ENCODE results near the gene LRRC32.

The LRRC32 gene

DNA sequence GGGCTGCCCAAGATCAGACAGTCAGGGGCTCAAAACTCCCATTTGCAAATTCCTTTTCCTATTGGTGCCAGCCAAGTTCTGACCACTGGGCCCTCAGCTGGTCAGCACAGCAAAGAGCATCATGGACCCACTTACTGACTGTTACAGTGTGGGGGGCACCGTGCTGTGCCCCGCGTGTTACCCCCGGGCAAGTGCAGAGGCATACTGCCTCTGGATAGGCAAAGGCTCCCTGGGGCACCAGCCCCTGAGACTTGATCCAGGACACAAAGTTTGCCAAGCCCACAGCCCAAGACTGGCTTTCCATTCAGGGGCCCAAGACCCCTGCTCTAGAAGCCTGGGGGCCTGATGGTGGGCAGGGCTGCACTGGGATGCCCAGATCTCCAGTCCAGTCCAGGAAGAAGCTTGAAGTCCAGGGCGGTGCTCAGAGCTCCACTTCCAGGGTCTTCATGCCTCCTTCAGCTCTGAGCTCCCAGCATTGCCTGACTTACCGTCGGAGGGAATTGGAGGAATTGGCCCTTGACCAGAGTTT is 6.6 kb downstream of the LRRC32 start:
- no peak for DNase-seq (ENCODE audit: low spot score)

DNA sequence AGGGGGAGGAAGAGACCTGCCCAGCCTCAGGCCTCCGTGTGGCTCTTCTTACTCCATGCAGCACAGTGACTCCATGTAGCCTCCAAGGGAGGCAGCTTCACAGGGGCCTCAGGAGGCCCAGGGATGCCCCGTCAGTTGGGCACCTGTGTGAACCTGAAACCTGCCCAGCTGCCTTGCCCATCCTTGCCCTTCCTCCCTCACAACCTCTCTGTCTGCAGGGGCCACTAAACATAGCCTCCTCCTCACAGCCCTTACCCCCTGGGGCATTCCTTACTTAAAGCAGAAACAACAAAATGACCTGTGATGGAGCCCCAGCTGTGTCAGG is 7.1 kb downstream of the LRRC32 start:
- DNase-seq (ENCODE audit: low spot score), result no peak

DNA sequence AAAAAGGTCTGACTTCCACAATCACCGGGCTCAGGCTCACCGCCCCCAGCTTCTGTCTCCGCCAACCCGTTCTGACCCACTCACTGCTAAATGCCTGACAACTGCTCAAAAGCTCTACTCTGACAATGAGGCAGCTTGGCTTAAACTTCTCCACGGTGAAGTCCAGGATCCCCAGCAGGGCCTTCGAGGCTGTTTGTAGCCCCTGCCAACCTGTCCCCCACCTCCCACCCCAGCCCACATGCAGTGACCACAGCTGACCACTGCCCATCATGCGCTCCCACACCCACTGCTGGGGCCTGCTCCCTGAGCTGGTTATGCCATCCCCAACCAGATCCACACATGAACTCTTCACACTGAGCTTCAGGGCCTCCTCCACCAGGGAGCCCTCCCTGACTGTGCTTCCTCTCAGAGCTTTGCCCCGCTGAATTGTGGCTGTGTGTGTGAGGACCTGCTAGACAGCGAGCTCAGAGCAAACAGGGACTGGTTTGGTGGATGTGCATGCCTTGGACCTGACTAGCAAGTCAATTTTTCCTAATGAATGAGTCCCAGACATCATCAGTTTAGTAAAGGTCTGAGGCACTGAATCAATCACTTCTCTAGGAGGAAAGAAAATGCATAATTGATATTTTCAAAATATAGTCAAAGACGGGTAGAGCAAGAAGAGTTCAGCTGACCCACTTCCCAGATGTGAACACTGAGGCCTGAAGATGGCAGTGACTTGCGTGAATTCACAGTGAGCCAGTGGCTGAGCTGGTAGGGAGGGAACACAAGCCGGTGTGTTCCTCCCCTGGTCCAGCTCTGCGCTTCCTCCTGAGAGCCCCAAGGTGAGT is 7.7 kb downstream of the LRRC32 start:
- DNase-seq (ENCODE audit: low spot score), result no peak

DNA sequence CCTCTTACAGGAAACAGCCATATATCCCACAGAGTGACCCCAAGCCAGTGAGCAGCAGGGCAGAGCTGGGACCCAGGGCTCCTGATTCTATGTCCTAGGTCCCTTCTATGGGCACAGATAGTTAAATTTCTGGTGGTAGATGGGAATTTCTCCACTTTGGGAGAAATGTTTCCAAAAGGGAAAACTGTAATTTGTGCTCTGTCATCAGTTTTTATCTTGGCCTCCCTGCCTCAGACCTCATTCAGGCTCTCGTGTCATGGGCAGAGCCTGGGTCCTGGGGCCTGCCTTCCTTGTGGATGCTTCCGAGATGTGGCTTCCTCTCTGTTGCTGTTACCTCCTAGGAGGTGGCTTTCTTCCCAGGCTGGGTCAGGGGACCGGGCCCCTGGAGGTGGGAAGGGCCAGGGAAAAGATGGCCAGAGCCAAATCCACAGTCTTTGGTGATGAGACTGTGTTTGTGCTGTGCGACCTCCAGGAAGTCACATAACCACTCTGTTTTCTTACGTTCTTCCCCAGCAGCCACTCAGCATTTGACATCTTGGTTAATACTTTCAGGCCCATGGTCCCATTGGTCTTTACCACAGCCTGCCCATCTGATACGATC is 8.6 kb downstream of the LRRC32 start:
- no peak for DNase-seq (ENCODE audit: low spot score)

DNA sequence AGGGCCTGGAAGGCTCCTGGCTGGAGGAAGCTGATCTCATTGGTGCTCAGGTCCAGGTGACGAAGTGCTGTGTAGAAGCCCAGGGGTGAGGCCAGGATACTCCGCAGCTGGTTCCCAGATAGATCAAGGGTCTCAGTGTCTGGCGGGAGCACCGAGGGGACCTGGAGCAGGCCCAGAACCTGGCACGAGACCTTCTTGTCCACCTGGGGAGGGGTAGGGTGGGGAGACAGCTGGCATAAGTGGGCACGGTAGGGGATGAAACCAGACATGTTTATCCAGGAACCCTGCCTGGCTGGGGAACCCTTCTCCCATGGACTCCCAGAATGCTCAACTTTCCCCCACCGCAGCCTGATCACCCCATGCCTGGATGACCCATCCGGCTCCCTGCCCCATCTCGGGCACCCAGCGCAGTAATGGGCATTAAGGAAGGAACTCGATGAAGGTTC is 9.2 kb downstream of the LRRC32 start:
- no peak for DNase-seq (ENCODE audit: low spot score)

DNA sequence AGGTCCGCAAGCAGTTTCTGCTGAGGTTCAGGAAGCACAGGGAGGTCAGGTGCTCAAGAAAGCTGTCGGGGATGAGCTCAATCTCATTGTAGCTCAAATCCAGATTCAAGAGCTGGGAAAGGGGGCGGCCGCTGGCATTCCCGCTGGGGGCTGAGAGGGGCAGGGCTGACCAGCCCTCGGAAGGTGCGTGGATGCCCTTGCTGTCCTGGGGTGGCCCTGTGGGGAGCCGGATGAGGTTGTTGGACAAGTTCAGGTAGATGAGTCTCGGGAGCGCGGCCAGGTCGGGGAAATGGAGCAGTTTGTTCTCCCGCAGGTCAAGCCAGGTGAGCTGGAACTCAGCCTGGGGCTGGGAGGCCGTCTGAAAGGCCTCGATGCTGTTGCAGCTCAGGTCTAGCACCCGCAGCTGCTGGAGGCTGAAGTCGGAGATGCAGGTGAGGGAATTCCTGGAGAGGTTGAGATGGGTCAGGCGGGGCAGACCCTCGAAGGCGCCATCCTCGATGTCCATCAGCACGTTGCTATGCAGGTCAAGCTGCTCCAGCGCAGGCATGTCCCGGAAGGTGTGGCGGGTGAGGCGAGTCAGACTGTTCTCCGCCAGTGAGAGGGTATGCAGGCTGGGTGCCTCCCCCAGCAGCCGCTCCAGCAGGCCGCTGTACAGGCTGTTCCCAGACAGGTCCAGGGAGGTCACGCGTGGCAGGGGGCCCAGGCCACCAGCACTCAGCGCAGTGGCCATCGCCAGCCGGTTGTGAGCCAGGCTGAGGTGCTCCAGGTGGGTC is 9.8 kb downstream of the LRRC32 start:
- no peak for DNase-seq (ENCODE audit: low spot score)

DNA sequence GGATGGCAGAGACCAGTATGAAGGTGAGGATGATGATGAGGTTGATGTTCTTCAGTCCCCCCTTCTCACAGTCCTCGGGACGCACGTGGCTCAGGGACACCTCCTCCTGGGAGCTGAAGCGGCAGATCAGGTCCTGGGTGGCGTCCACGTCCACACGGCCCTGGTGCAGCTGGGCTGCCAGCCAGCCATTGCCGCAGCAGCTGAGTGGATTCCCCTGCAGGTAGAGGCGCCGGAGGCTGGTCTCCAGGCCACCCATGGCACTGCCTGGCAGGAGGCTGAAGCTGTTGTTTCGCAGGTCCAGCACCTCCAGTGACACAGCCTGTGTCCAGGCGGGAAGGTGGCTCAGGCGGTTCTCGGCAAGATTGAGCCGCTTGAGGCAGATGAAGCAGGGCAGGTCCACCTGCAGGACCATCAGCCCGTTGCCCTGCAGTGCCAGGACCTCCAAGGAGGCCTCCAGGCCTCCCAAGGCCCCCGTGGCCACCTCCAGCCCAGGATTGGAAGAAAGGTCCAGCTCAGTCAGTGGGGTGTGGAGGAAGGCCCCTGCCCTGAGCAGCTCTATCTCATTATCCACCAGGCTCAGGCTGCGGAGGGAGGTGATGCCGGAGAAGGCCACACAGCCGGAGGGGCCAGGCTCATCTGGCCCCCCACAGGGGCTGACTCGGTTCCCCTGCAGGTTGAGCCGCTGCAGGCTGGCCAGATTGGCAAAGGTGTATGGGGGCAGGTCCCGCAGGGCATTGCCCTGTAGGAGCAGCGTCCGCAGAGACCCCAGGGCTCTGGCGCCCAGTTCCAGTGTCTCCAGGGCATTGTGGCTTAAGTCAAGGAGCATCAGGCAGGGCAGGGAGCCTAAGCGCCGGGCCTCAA is 10.6 kb downstream of the LRRC32 start:
- no peak for DNase-seq (ENCODE audit: low spot score)

DNA sequence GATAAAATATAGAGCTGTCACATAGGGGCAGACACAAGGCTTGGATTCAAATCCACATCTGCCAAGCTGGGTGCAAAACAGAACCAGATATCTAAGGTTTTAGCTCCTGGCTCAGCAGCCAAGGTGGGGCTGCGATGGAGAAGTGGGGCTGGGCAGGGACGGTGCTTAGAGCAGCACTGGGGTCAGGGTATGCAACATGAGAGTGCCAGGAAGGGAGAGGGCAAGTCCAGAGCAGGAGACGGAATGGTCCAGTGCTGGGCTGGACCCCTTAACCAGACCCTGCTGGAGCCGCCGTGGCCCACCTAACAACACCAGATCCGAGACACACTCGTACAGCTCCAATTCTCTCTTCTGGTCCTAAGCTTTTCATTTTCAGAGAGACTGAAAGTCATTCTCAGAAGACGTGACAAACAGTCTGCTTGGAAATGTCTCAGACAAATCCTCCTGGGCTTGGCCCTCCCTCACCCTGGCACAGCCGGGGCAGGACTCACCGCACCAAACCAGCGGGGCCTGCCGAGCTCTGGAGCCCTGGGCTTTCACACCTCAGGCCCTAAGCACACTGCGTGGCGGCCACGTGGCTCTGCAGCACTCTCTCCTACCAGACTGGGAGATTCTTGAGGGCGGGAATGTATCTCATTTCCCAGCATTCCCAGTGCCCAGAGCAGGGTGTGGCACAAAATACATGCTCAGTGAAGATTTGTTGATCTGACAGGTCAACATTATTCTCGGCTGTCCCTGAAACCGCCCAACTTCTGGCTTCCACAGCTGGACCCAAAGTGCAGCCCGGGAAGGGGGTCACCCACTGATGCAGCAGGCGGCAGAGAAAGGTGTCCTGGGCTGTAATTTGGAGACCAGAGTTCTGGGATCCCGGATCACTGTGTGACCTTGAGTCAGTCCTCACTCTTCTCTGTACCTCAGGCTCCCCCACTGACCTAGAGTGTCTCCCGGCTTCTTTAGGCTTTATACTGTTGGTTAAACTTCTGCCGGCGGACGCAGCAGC is 11.6 kb downstream of the LRRC32 start:
- no peak for DNase-seq (ENCODE audit: low spot score)

DNA sequence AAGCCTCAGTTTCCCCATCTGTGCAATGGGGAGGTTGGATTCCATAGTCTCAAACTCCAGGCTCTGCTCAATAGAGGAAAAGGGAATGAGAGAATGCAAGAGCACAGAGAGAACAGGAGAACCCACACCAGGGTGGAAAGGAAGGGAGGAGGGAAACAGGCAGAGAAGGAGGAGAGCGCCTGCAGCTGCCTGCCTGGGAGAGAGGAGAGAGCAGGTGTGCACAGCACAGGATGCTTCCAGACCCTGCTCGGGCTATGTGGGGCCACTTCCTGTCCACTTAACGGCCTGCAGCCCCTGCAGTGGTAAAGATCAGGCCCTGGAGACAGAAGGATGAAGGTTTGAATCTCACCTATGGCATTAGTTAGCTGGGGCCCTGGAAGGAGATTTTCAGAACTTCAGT is 12.3 kb downstream of the LRRC32 start:
- DNase-seq (ENCODE audit: low spot score), result no peak

DNA sequence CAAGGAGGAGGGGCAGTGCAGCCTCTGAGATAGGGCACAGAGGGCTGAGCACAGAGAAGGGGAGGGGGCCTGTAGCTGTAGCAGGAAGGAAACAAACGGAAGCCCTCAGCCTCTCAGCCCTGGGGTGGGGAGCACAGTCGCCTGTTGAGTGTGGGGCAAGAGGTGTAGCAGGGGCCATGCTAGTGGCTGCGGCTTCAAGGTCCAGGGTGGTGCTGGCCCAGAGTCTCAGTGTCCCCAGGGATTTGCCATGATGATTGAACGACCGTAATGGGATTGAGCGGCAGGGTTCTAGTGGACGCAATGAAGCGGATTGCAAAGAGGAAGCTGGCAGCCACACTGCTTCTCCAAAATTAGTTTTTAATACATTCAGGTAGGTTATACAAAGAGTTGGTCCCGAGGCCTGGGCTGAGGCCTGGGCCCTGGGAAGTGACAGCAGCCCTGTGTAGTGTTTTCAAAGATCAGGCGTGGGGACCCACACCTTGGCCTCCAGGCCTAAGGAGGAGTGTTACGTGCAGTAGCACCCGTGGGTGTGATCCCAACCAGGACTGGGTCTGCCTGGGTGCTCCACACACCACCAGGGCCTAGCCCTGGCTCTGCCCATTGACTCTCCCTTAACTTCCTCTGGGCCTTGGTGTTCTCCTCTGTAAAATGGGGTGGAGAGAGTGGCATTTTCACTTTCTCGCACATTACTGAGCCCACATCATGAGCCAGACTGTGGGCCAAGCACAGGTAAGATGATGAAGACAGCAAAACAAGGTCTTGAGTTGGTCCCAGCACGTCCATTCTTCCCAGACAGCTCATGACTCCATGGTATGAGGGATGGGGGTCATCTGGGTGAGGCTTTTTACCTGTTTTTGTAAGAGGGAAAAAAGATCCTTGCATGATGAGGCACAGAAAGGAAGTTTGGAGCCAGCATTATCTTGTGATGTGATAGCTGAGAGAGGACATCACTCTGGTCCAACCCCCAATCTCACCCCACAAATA is 13.1 kb downstream of the LRRC32 start:
- no peak for DNase-seq (ENCODE audit: low spot score)

DNA sequence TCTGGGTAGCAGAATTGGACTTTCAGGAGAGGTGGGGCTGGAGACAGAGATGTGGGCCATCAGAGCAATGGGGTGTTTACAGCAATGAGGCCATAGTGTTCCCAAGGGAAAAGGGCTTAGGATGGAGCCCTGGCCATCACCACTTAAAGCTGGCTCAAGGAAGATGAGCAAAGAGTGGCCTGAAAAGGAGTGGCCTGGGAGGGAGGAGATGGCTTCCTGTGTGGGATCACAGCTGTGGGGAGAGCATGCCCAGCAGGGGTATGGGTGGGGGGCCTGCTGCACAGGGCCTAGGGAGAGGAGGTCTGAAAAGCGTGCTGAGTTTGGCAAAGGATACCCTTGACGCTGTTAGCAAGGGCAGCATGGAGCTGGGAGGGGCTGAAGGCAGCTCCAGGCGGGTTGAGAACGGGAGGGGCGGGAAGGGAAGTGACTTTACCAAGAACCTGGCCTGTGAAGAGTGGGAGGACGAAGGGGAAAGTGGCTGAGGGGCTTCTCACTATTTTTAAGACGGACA is 13.9 kb downstream of the LRRC32 start:
- DNase-seq (ENCODE audit: low spot score), result no peak

DNA sequence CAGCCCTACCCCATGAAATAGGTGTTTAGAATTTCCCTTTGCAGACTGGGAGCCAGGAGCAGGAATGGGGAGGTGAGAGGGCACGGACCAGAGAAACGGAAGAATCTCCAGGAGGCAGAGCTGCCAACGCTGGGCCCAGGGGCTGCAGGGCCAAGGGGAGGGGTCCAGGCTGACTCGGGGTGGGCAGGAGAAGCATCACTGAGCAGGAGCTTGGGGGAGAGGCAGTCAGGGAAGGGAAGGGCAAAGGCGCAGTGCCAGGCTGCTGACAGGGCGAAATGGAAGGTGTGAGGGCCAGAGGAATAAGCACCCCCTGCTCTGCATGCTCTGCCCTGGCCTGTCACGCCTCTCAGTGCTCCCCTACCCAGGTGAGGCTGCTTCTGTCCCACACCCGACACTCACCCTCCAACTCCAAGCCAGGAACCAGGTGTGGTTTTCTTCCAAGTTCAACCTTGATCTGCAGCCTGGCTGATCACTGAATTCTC is 14.5 kb downstream of the LRRC32 start:
- no peak for DNase-seq (ENCODE audit: low spot score)

DNA sequence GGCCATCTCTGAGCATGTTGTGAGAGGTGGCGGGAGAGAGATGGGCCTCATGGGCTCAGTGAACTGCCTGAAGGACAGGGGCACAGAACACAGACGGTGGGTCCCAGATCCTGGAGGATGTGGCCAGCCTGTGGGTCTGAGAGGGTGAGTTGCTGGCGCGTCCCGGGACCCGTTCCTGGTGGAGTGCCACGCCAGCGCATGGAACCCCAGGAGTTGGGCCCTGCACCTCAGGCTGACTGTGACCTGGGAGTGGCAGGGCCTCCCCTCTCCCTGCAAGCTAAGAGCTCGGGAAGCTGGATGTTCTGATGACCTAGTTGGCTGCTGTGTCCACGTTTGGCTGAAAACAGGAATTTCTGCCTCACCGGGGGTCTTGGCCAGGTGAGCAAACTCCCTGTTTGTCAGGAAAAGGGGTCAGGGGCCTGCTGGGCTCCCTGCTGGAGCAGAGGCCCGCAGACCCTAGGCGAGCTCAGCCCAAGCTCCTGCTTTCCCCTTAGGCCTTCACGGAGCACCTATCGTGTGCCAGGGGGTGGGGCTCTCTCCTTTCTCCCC is 15.0 kb downstream of the LRRC32 start:
- no peak for DNase-seq (ENCODE audit: low spot score)

DNA sequence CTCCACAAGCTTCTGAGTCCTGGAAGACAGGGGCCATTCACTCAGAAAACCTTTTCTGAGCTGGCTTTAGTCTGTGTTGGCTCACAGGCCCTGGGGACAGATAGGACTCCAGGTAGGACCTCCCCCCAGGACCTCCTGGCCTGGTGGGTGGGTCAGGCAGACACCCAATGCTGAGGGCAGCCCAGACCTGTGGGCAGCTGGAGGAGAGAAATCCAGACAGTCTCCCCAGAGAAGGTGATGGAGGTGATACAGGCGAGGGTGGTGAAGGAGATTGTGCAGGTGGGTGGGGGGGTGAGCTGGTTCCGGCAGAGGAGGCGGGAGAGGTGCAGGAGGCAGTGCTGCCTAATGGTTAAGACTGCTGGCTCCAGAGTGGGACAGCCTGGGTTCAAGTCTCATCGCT is 15.6 kb downstream of the LRRC32 start:
- no peak for DNase-seq (ENCODE audit: low spot score)

DNA sequence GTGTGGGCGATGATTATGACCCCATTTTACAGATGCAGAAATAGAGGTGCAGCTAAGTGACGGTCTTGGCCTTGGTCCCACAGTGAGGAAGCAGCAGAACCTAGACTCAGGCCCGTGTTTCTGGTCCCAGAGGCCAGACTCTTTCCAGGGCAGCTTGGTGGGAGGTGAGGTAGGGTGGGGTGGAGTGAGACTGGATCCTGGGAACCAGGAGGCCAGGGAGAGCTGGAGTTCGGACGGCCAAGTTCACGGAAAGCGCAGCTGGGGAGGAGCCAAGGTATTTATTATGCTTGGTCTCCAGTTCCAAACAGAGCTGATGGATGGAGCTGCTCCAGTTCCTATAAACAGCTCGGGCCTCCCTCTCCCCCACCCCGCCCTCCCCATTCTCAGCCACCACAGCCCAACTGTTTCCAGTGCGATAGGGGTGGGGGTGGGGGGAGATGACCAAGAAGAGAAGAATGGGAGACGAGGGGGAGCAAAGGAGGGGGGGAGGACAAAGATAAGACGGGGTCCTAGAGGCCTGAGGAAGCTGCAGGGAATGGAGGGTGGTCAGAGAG is 16.2 kb downstream of the LRRC32 start:
- no peak for DNase-seq (ENCODE audit: low spot score)

DNA sequence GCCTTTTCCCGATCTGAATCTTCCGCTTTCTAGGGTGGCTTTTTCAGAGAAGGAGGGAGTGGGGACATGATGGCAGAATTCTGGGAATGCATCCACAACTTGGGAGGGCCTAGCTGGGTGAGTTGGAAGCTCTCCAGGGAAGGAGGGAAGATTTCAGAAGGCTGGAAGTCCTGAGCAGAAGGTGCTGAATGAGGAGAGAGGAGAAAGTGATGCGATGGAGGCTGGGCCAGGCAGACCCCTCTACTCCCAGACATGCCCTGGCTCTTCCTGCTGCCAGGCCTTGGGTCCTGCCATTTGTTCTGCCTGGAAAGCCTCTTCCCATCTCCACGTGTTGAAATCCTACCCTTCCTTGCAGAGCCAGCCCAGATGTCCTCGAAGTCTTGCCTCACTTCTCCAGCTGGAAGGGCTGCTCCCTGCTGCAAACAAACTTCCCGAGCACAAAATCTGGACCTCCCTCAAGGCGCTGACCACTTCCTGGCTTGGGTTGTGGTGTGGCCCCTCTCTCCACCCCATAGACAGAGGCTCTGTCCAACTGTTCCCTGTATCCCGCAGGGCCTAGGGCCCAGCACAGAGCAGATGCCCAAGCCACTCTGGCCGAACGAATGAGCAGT is 16.8 kb downstream of the LRRC32 start:
- DNase-seq (ENCODE audit: low spot score), result no peak

DNA sequence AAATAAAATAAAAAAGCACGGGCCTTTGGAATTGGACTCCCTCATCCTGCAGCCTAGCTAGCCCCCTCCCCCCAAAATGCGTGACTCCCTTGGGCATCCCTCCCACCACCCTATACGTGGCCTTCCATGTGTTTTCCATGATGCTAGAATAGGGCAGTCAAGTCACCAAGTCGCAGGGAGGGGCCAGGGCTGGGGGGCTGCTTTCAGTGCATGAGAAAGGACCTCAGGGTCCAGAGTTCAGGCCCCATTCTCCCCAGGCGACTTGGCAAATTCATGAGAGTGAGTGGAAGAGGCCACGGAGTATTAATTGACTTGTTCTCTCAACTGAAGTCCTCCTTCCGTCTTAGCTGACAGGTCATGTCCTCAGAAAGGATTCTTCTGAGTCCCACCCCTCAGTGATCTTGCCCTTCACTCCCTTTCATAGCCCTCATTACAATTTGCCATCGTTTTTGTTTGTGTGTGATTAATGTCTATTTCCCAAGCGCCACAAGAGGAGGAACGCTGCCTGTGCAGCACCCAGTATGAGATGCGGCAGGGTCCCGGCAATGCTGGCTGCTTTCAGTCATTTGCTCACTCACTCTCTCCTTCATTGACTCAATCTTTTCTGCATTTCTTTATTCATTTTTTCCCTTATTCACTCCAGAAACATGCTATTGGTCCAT is 17.4 kb downstream of the LRRC32 start:
- DNase-seq (ENCODE audit: low spot score), result no peak

All from Ammon's horn (tissue), 1 donor.